Common myeloid progenitor, CD34-positive (primary cell): ENCODE results near the gene POM121L12.

Experiments
- CTCF ChIA-PET: fragments of 350-600 bp; sonication (Branson Sonifier 250); formaldehyde crosslinking; loops from one replicate; lab custom pipeline; 2021; ENCODE audit warnings: antibody characterized with exemption; lab: Charles Lee
- POLR2A ChIA-PET: fragments of 350-600 bp; sonication (Branson Sonifier 250); formaldehyde crosslinking; loops from one replicate; lab custom pipeline; 2021; ENCODE audit warnings: antibody characterized with exemption; lab: Charles Lee
- DNase-seq, 3 donors: peaks; one replicate each; pipeline versions ENCODE4 v3.0.0 to v3.0.0-alpha.2; 2013
- H3K27ac ChIP-seq, 2 experiments: 1 replicate in 1 of 2; 2 replicates in 1 of 2; pipeline ENCODE4 v1.7.0; 2013; ENCODE audit warnings: inconsistent platforms in 2 of 2, low read length in 2 of 2, mild to moderate bottlenecking in 2 of 2, low read depth in 1 of 2, moderate library complexity in 1 of 2; ENCODE audit not compliant: severe bottlenecking in 2 of 2, insufficient read depth in 1 of 2, poor library complexity in 1 of 2
- H3K27me3 ChIP-seq, 5 experiments: replicated peaks in 2 of 5; 1 replicate in 3 of 5; 2 replicates in 2 of 5; pipeline versions ENCODE4 v1.6.1 to v1.7.0; 2013; ENCODE audit warnings: low read length in 4 of 5, mild to moderate bottlenecking in 2 of 5, moderate library complexity in 2 of 5, inconsistent platforms in 1 of 5; ENCODE audit not compliant: insufficient read depth in 5 of 5, control insufficient read depth in 4 of 5
- H3K36me3 ChIP-seq, 4 experiments: 1 replicate in 2 of 4; 2 replicates in 2 of 4; pipeline versions ENCODE4 v1.6.1 to v1.7.0; 2013; ENCODE audit warnings: low read length in 3 of 4, control low read depth in 1 of 4, mild to moderate bottlenecking in 1 of 4; ENCODE audit not compliant: control insufficient read depth in 4 of 4, insufficient read depth in 4 of 4
- H3K4me1 ChIP-seq, 4 experiments: 1 replicate in 3 of 4; 2 replicates in 1 of 4; pipeline versions ENCODE4 v1.6.1 to v1.7.1; 2013; ENCODE audit warnings: low read length in 3 of 4, mild to moderate bottlenecking in 3 of 4, control low read depth in 1 of 4, inconsistent platforms in 1 of 4, moderate library complexity in 1 of 4; ENCODE audit not compliant: control insufficient read depth in 4 of 4, insufficient read depth in 4 of 4; ENCODE audit errors: control extremely low read depth in 1 of 4
- H3K4me3 ChIP-seq, 7 experiments: 1 replicate in 4 of 7; 2 replicates in 3 of 7; pipeline versions ENCODE4 v1.5.1 to v1.7.0; 2013; ENCODE audit warnings: mild to moderate bottlenecking in 7 of 7, low read length in 6 of 7, moderate library complexity in 6 of 7, inconsistent platforms in 2 of 7, low read depth in 2 of 7, control low read depth in 1 of 7; ENCODE audit not compliant: insufficient read depth in 4 of 7, control insufficient read depth in 1 of 7; ENCODE audit errors: extremely low read depth in 1 of 7
- H3K9me3 ChIP-seq, 5 experiments: 1 replicate in 4 of 5; 2 replicates in 1 of 5; pipeline versions ENCODE4 v1.6.1 to v1.7.1; 2013; ENCODE audit warnings: low read length in 4 of 5, mild to moderate bottlenecking in 2 of 5, inconsistent platforms in 1 of 5, low read depth in 1 of 5, moderate library complexity in 1 of 5; ENCODE audit not compliant: control insufficient read depth in 4 of 5, insufficient read depth in 2 of 5; ENCODE audit errors: control extremely low read depth in 1 of 5
- WGBS: methylation state at CpG from one replicate; pipeline ENCODE4 v1.1.5; 2013; ENCODE audit not compliant: insufficient coverage; 5-methylcytosine and 5-hydroxymethylcytosine counted together

The POM121L12 gene

GRCh38 chr7:53003653-53004445, 31.6 kb upstream of the POM121L12 start:
- Histone ChIP-seq H3K4me1 (no peaks in the 10 kb centered on the region), H3K4me3 (no peak overlapping the region), H3K27me3 (no peaks in the 10 kb centered on the region), H3K27ac (no peak overlapping the region), H3K36me3 (no peaks in the 10 kb centered on the region), H3K9me3 (peaks cover 0 to 3% (median 0%) of the 10 kb centered on the region in 5 experiments)
- no peak for DNase-seq
- WGBS = 94% methylated on average over 19 of the region's 29 CpGs
- ChIA-PET CTCF (no interaction called here), POLR2A (no interaction called here)

- Histone ChIP-seq H3K27ac (no peak overlapping the region), H3K9me3 (no peaks in the 10 kb centered on the region), H3K4me3 (no peak overlapping the region), H3K4me1 (no peaks in the 10 kb centered on the region), H3K36me3 (no peaks in the 10 kb centered on the region), H3K27me3 (no peaks in the 10 kb centered on the region)
- WGBS = 50% methylated on average over 1 of the region's 2 CpGs
- ChIA-PET CTCF (no interaction called here), POLR2A (no interaction called here)
- DNase-seq = no peak
These were observed 21.5 kb upstream of the POM121L12 start for GRCh38 chr7:53013925-53014324.

GRCh38 chr7:53015463-53015862, 20.0 kb upstream of the POM121L12 start:
- whole genome bisulfite sequencing = 100% methylated on average over 1 of the region's 1 CpG
- no peak for DNase-seq
- Histone ChIP-seq H3K4me3 (no peak overlapping the region), H3K27me3 (no peaks in the 10 kb centered on the region), H3K27ac (no peak overlapping the region), H3K4me1 (no peaks in the 10 kb centered on the region), H3K36me3 (no peaks in the 10 kb centered on the region), H3K9me3 (no peaks in the 10 kb centered on the region)
- CTCF ChIA-PET = no interaction called here
- POLR2A ChIA-PET = no interaction called here

- H3K27ac ChIP-seq = no peak overlapping the region
- H3K9me3 ChIP-seq = no peaks in the 10 kb centered on the region
- no peak for DNase-seq
- ChIA-PET CTCF (interaction anchor here (0.8 kb wide), 1 partner anchor 19 kb away, joined by 3 read pairs; no protein-coding TSS in a partner anchor), POLR2A (no interaction called here)
- no peaks in the 10 kb centered on the region for H3K27me3 ChIP-seq
- 96% methylated on average over 4 of the region's 5 CpGs for WGBS
- H3K4me3 ChIP-seq = no peak overlapping the region
- no peaks in the 10 kb centered on the region for H3K4me1 ChIP-seq
- H3K36me3 ChIP-seq = no peaks in the 10 kb centered on the region
These were observed 12.5 kb upstream of the POM121L12 start for GRCh38 chr7:53022893-53023292.

GRCh38 chr7:53048638-53049037, 13.2 kb downstream of the POM121L12 start:
- no peaks in the 10 kb centered on the region for H3K27me3 ChIP-seq
- POLR2A ChIA-PET = no interaction called here
- H3K4me3 ChIP-seq = no peak overlapping the region
- DNase-seq = no peak
- peaks cover 0 to 2% (median 0%) of the 10 kb centered on the region in 5 experiments for H3K9me3 ChIP-seq
- no peak overlapping the region for H3K27ac ChIP-seq
- no peaks in the 10 kb centered on the region for H3K4me1 ChIP-seq
- H3K36me3 ChIP-seq = no peaks in the 10 kb centered on the region
- CTCF ChIA-PET = no interaction called here
- 88% methylated on average over 1 of the region's 2 CpGs for WGBS

- no peak for DNase-seq
- Histone ChIP-seq H3K27ac (no peak overlapping the region), H3K4me3 (no peak overlapping the region), H3K27me3 (no peaks in the 10 kb centered on the region), H3K4me1 (no peaks in the 10 kb centered on the region), H3K9me3 (peaks cover 0 to 2% (median 0%) of the 10 kb centered on the region in 5 experiments), H3K36me3 (no peaks in the 10 kb centered on the region)
- ChIA-PET CTCF (no interaction called here), POLR2A (no interaction called here)
- WGBS = no CpG with 5 or more reads among the region's 2 CpGs
These were observed 15.0 kb downstream of the POM121L12 start for GRCh38 chr7:53050433-53050832.

GRCh38 chr7:53059591-53059990, 24.2 kb downstream of the POM121L12 start:
- no peaks in the 10 kb centered on the region for H3K9me3 ChIP-seq
- no peaks in the 10 kb centered on the region for H3K27me3 ChIP-seq
- no peak overlapping the region for H3K27ac ChIP-seq
- WGBS = no CpG with 5 or more reads among the region's 2 CpGs
- ChIA-PET CTCF (no interaction called here), POLR2A (no interaction called here)
- no peak for DNase-seq
- H3K36me3 ChIP-seq = no peaks in the 10 kb centered on the region
- H3K4me1 ChIP-seq = no peaks in the 10 kb centered on the region
- H3K4me3 ChIP-seq = no peak overlapping the region
